Fibroblast of the aortic adventitia (primary cell): ENCODE data around the gene UBXN2A. TPM values are rescaled to one million over a fixed set of nuclear protein-coding genes. Genes with fewer than 3 reads are reported as not detected.
A peak's percentile ranks its signal among the peaks of the same experiment; 100 is the strongest.
"Not testable (repeated sequence)": the region's sequence is repeated elsewhere in the genome, so short reads cannot be mapped to it uniquely, and the experiment has no call there.

Experiments
- DNase-seq: peaks from one replicate; pipeline ENCODE4 v3.0.0-alpha.2; 2010; ENCODE audit warnings: low read depth
- H3K4me3 ChIP-seq: 2 replicates; pipeline ENCODE4 v1.5.1; 2011; ENCODE audit warnings: low read depth, mild to moderate bottlenecking, control low read depth, low read length, moderate library complexity
- total RNA-seq: library from RNA; depleted of rRNA; stranded (reverse); fragments of >200 nt; gene quantifications from 2 replicates; pipeline ENCODE4 v1.2.3, GENCODE V29; 2012; ENCODE audit warnings: low replicate concordance
- TF ChIP-seq, protein P1 (sequence below): IDR thresholded peaks from 2 replicates; pipeline ENCODE4 v1.5.1; 2011; ENCODE audit warnings: mild to moderate bottlenecking, low read length, control low read depth, inconsistent platforms; ENCODE audit not compliant: insufficient read depth

Gene UBXN2A
- total RNA-seq, 1 donor = 14.2 TPM

DNA sequence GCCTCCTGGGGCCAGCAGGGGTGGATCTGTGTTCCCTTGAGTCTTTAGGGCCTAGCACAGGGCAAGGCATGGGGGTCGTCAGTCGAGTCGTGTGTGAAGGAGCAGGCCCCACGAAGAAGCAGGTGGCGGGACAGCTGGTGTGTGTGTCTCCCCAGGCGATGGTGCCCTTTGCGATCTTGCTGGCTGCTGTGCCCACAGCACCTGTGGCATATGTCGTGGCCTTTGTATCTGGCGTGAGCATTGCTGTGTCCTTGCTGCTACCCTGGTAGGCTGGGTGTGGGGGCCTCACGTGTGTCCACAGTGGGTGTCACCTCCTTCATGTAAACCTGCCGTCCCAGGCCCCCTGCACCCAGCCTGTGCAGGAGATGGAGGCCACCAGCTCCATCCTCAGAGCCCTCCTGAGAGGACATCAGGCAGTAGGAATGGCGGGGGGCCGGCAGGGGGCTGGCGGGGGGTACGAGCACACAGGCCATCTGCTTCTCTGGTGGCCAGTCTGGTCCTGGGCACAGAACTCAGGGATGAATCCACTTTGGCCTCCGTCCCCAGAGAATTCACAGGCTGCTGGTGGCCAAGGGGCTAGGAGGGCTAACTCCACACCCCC is 82.8 kb downstream of the UBXN2A start:
- TF ChIP-seq, protein P1, sequence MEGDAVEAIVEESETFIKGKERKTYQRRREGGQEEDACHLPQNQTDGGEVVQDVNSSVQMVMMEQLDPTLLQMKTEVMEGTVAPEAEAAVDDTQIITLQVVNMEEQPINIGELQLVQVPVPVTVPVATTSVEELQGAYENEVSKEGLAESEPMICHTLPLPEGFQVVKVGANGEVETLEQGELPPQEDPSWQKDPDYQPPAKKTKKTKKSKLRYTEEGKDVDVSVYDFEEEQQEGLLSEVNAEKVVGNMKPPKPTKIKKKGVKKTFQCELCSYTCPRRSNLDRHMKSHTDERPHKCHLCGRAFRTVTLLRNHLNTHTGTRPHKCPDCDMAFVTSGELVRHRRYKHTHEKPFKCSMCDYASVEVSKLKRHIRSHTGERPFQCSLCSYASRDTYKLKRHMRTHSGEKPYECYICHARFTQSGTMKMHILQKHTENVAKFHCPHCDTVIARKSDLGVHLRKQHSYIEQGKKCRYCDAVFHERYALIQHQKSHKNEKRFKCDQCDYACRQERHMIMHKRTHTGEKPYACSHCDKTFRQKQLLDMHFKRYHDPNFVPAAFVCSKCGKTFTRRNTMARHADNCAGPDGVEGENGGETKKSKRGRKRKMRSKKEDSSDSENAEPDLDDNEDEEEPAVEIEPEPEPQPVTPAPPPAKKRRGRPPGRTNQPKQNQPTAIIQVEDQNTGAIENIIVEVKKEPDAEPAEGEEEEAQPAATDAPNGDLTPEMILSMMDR = no peak
- DNase-seq = no peak
- no peak overlapping the region for H3K4me3 ChIP-seq

DNA sequence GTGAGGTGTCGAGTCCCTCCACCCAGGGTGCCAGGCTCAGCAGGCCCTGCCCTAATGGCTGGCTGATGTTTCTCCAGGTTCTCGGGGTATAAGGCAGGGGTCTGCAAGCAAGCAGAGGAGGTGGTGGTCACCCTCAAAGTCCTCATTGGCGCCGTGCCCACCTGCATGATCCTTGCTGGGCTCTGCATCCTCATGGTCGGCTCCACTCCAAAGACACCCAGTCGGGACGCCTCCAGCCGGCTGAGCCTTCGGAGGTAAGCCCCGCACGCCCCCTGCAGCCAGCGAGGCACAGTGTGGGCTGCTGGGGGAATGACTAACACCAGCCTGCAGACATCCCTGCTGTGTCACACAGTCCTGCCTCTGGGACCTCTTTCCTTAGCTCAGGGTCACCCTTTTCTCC is 83.8 kb downstream of the UBXN2A start:
- DNase-seq = peak; percentile 11
- H3K4me3 ChIP-seq = no peak overlapping the region
- TF ChIP-seq, protein P1 = peak; percentile 22

DNA sequence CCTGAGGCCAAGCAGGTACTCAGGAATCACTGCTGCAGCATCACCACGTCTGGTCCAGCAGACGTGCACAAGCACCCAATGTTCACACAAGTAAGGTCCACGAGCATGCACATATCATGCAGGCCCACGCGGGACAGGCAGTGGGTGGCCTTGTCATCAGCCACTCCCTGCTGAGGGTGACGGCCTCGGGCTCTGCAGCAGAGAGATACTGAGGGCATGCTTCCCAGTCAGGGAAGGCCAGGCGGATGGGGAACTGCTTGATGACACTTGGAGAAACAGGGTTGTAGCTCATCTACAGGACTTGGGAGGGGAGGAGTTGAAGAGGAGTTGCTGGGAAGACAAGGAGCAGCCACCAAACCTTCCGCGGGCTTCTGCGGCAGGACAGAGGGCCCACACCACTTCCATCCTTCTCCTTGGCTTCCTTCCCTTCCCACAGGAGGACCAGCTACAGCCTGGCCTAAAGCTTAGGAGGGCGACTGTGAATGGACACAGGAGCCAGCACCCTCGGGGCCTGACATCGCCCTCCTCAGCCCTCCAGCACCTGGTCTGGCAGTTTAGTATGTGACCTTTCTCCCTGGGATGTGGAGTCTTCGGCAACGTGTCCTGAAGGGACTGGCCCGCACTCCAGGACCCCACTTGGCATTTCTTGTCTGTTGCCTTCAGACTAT is 84.9 kb downstream of the UBXN2A start:
- no peak for DNase-seq
- no peak overlapping the region for H3K4me3 ChIP-seq
- TF ChIP-seq, protein P1 = no peak

DNA sequence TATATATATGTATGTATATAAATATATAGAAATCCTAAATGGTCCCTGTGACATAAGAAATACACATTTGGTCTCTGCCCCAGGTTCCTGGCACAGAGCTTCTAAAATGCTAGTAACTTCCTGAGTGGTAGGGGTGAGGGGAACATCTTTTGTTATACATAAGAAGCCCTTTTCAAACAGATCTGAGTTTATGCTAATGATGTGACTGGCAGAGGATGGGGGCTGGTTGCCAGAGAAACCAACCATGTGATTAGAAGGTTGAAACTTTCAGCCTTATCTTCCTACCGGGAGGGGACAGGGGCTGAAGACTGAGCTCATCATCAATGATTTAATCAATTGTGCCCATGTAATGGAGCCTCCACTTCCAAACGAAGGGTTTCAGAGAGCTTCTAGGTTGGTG is 86.0 kb downstream of the UBXN2A start:
- H3K4me3 ChIP-seq = no peak overlapping the region
- TF ChIP-seq, protein P1 = no peak
- no peak for DNase-seq

DNA sequence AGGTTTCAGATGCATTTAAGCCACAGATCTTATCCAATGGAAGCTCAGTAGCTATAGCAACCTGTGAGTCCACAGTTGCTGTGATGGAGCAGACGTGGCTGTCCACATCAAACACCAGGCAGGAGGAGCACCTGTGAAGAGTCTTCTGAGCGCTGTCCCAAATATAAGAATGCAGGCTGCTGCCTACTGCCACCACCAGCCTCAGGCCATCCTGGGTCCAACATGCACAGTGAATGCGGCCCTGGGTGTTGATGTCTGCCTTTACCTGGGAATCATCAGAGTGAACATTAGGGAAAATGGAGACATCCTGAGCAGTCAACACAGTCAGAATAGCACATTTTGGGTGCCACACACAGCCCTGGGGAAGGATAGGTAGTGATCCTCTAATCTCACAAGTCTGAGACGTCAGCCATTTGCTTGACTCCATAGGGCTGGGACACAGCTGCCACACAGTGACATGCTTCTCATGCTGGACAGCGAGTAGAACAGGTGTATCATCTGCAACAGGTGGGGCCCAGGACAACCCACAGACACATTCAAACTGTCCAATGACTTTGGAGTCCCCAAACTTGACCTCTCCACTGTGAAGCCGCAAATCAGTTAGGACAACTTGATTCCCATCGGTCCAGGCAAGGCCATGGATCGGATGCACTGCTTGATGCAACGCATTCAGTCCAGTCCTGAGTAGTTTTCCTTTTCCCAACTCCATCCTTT is 98.7 kb downstream of the UBXN2A start:
- DNase-seq = no peak
- TF ChIP-seq, protein P1 = no peak
- no peak overlapping the region for H3K4me3 ChIP-seq

DNA sequence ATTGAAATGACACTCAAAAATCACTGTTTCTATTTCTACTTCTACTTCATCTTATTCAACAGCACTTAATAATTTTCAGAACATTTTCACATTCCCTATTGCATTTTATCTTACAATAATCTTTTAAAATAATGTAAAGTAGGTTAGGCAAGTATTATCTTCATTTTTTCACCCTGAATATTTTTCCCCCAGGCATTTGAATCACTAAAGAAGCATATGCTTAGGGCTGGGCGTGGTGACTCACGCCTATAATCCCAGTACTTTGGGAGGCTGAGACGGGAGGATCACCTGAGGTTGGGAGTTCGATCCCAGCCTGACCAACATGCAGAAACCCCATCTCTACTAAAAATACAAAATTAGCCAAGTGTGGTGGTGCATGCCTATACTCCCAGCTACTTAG is 100.2 kb downstream of the UBXN2A start:
- no peak for DNase-seq
- TF ChIP-seq, protein P1 = no peak
- H3K4me3 ChIP-seq = no peak overlapping the region

DNA sequence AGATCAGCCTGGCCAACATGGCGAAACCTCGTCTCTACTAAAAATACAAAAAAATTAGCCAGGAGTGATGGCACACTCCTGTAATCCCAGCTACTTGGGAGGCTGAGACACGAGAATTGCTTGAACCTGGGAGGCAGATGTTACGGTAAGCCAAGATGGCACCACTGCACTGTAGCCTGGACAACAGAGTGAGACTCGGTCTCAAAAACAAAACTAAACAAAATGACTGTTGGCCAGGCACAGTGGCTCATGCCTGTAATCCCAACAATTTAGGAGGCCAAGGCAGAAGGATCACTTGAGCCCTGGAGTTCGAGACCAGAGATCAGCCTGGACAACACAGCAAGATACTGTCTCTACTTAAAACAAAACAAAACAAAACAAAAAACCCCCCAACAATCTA is 102.9 kb downstream of the UBXN2A start:
- H3K4me3 ChIP-seq, DNase-seq: not testable (repeated sequence)
